NCI-H128 (cell line): ENCODE results near the gene DNAH10.

Source experiments
- DNase-seq: peaks from one replicate; lab custom pipeline; 2025; ENCODE audit not compliant: unreplicated experiment; lab: John Stamatoyannopoulos, UW

Gene DNAH10

GRCh38 chr12:123879691-123880090 lies 117.6 kb downstream of the DNAH10 start:
- no peak for DNase-seq

DNA sequence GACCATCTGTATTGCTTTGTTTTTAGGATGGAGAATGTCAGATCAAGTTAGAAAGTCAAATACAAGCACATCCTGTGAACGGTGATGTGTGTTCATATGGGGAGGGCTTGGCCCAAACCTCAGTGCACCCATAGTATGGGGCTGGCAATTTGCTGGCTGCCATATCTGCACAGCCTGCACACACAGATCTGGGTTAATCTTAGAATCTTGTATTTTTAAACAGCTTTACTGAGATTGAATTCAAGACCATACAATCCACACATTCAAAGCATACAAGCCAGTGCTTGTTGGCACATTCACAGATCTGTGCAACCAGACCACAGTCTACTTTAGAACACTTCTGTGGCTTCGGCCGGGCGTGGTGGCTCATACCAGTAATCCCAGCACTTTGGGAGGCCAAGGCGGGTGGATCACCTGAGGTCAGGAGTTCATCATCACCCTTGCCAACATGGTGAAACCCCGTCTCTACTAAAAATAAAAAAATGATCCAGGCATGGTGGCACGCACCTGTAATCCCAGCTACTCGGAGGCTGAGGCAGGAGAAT lies 120.1 kb downstream of the DNAH10 start:
- no peak for DNase-seq

DNA sequence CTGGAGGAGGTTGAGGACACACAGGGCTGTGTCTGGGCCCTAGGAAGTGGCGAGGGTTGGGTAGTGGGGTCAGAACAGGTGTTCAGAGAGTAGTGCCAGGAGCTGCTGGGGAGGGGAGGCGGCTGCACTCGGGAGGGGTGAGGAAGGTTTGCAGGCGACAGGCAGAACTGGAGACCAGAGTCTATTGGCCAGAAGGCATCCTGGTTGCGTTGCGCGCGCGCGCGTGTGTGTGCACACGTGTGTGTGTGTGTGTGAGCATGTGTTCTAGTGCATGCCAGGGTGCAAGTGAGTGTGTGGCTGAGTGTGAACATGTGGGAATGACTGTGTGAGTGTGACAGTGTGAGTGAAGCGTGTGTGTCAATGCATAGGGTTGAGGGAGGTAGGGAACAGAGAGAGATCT lies 124.2 kb downstream of the DNAH10 start:
- DNase-seq: no peak

- DNase-seq: no peak
Measured at GRCh38 chr12:123886931-123887582, 125.0 kb downstream of the DNAH10 start.

- DNase-seq: no peak
Measured at GRCh38 chr12:123888989-123889388, 126.9 kb downstream of the DNAH10 start.

- no peak for DNase-seq
Measured at GRCh38 chr12:123889848-123890535, 127.9 kb downstream of the DNAH10 start.

DNA sequence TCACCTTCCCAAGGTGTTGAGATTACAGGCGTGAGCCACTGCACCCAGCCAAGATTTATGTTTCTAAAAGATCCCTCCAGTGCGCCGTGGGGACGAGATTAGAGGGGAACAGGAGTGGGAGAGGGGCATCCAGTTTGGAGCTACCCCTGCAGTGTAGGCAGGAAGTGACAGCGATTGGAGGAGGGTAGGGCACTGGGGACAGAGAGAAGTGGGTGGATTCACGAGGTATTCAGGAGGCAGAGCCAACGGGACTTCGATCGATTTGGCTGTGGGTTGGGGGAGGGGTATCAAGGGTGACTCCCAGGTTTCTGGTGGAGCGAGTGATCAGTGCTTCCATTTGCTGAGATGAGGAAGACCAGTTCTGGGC lies 128.4 kb downstream of the DNAH10 start:
- DNase-seq: no peak

DNA sequence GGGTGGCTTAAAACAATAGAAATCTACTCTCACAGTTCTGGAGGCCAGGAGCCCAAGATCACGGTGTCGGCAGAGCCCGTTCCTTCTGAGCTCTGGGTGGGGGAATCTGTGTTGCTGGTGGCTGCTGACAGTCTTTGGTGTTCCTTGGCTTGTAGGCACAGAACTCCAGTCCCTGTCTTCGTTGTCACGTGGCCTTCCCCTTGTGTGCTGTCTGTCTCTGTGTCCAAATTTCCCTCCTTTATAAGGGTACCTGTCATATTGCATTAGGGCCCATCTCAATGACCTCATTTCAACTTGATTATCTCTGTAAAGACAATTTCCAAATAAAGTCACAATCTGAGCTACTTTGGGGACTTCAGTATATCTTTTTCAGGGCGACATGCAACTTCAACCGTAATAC lies 128.9 kb downstream of the DNAH10 start:
- no peak for DNase-seq

DNA sequence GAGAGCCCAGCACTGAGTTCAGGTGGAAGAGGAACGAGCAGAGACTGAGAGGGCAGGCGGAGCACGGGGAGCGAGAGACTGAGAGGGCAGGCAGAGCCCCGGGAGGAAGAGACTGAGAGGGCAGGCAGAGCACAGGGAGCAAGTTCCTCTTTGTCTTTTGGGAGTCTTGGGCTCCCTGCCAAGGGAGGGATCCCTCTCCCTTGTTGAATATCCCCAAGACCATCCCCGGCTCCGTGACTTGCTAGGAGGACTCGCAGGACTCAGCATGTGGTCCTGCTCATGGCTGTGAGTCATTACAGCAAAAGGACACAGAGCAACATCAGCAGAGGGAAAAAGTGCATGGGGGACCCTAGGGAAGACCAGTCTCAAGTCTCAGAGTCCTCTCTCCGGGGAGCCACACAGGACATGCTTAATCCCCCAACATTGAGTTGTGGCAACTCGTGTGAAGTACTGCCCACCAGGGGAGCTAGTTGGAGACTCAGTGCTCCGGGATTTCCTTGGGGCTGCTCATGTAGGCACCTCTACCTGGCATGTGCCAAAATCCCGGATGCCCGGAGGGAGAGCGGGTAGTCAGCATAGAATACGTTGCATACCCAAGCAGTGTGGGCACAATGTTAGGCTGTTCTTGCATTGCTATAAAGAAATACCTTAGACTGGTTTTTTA lies 129.5 kb downstream of the DNAH10 start:
- DNase-seq: no peak

DNA sequence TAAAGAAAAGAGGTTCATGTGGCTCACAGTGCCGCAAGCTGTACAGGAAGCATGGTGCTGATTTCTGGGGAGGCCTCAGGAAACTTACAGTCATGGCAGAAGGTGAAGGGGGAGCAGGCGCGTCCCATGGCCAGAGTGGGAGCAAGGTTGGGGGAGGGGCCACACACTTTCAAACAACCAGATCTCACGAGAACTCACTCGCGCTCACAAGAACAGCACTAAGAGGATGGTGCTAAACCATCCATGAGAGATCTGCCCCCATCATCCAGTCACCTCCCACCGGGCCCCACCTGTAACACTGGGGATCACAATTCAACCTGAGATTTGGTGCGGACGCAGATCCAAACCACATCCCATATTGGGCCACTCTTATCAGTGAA lies 130.1 kb downstream of the DNAH10 start:
- DNase-seq: no peak

GRCh38 chr12:123892853-123893252 lies 130.8 kb downstream of the DNAH10 start:
- DNase-seq: no peak

- no peak for DNase-seq
Measured at GRCh38 chr12:123893276-123893675, 131.2 kb downstream of the DNAH10 start.

- no peak for DNase-seq
Measured at GRCh38 chr12:123894823-123895345, 132.8 kb downstream of the DNAH10 start.

- no peak for DNase-seq
Measured at GRCh38 chr12:123895451-123895850, 133.3 kb downstream of the DNAH10 start.

- no peak for DNase-seq
Measured at GRCh38 chr12:123896767-123897166, 134.7 kb downstream of the DNAH10 start.

- DNase-seq: no peak
Measured at GRCh38 chr12:123897221-123897620, 135.1 kb downstream of the DNAH10 start.

GRCh38 chr12:123898673-123899072 lies 136.6 kb downstream of the DNAH10 start:
- no peak for DNase-seq

DNA sequence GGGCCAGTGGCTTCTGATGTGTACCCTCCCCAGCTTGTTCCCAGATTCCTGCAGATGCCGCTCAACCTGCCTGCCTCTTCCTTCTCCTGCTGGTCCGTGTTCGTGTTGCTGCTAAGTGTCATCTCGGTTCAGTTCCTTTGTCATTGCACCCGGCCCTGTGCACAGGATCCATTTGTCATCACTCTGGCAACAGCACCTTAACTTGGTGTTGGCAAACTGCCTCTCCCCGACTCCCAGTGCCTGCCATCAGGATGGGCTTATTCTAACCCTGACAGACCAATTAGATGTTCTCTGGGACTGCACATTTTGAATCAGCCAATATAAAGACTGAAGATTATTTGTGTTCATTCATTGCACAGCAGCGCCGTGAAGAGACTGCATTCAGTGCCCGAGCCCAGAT lies 137.3 kb downstream of the DNAH10 start:
- no peak for DNase-seq

GRCh38 chr12:123900871-123901376 lies 138.8 kb downstream of the DNAH10 start:
- DNase-seq: peak; percentile 34

DNA sequence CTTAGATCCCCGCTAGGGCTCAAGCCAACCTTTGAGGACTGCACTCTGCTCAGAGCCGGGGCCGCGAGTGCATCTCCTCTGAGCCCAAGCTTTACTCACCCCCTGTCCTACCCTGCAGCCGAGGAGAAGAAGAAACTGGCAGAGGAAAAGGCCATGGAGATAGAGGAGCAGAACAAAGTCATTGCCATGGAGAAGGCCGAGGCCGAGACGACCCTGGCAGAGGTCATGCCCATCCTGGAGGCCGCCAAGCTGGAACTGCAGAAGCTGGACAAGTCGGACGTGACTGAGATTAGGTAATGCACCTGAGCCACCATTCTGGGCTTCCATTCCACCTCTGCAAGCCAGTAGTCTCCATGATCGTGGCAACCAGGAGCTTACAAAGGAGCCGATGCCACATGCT lies 140.7 kb downstream of the DNAH10 start:
- no peak for DNase-seq

GRCh38 chr12:123903301-123904065 lies 141.4 kb downstream of the DNAH10 start:
- no peak for DNase-seq
